Measurements from ENCODE around the gene GZF1. TPM values are rescaled to one million over a fixed set of nuclear protein-coding genes. Genes with fewer than 3 reads are reported as not detected.
"Not testable (repeated sequence)": the region's sequence is repeated elsewhere in the genome, so short reads cannot be mapped to it uniquely, and the experiment has no call there.

Gene GZF1
- total RNA-seq, 1 donor from 2014 or later = 16.3 TPM

GRCh38 chr20:23347791-23348190 lies 14.2 kb upstream of the GZF1 start:
- Mint-ChIP-seq H3K4me3 (ENCODE audit: unreplicated experiment) (no peak overlapping the region), H3K9me3 (ENCODE audit: unreplicated experiment) (peaks cover 2% of the 10 kb centered on the region)
- no peak overlapping the region for H3K27ac ChIP-seq (ENCODE audit: low read depth, low read length)

GRCh38 chr20:23348510-23348909 lies 13.5 kb upstream of the GZF1 start:
- not testable (repeated sequence) for H3K9me3 ChIP-seq (ENCODE audit: insufficient read depth, low read depth, low read length); H3K27me3 Mint-ChIP-seq (ENCODE audit: low read depth, unreplicated experiment); FAIRE-seq; H3K4me3 ChIP-seq (ENCODE audit: insufficient read depth, low read depth, low read length); H3K27ac ChIP-seq (ENCODE audit: low read depth, low read length); H3K9me3 Mint-ChIP-seq (ENCODE audit: unreplicated experiment); H3K4me2 ChIP-seq (ENCODE audit: low read length); DNase-seq (ENCODE audit: low read depth); H3K36me3 Mint-ChIP-seq (ENCODE audit: low read depth, unreplicated experiment); H3K36me3 ChIP-seq (ENCODE audit: insufficient read depth, low read length); H3K9ac ChIP-seq (ENCODE audit: low read length); H2AFZ ChIP-seq (ENCODE audit: low read depth, low read length); H3K4me1 Mint-ChIP-seq (ENCODE audit: low read depth, unreplicated experiment); H3K27me3 ChIP-seq (ENCODE audit: insufficient read depth, low read length)
- peak overlapping the region; percentile 100 for H3K27ac Mint-ChIP-seq (ENCODE audit: unreplicated experiment)
- Histone ChIP-seq H3K79me2 (ENCODE audit: insufficient read depth, low read length) (peaks cover 30% of the 10 kb centered on the region), H4K20me1 (ENCODE audit: insufficient read depth, low read length) (peaks cover 20% of the 10 kb centered on the region), H3K4me1 (ENCODE audit: insufficient read depth, low read length) (peaks cover 12% of the 10 kb centered on the region)
- H3K4me3 Mint-ChIP-seq (ENCODE audit: unreplicated experiment) = peak overlapping the region; percentile 97

More at GRCh38 chr20:23347791-23348190, 14.2 kb upstream of the GZF1 start:
- H3K27me3 Mint-ChIP-seq (ENCODE audit: low read depth, unreplicated experiment) = no peaks in the 10 kb centered on the region
- Histone ChIP-seq H3K4me1 (ENCODE audit: insufficient read depth, low read length) (peaks cover 12% of the 10 kb centered on the region), H3K4me3 (ENCODE audit: insufficient read depth, low read depth, low read length) (no peak overlapping the region), H3K27me3 (ENCODE audit: insufficient read depth, low read length) (no peaks in the 10 kb centered on the region), H3K4me2 (ENCODE audit: low read length) (no peak overlapping the region), H3K9me3 (ENCODE audit: insufficient read depth, low read depth, low read length) (no peaks in the 10 kb centered on the region), H2AFZ (ENCODE audit: low read depth, low read length) (no peak overlapping the region), H4K20me1 (ENCODE audit: insufficient read depth, low read length) (peaks cover 16% of the 10 kb centered on the region), H3K9ac (ENCODE audit: low read length) (no peak overlapping the region), H3K36me3 (ENCODE audit: insufficient read depth, low read length) (no peaks in the 10 kb centered on the region), H3K79me2 (ENCODE audit: insufficient read depth, low read length) (peaks cover 23% of the 10 kb centered on the region)
- no peak for TF ChIP-seq EZH2 (IDR thresholded peaks at IDR 0.05; ENCODE audit: insufficient read depth, low read length)
- TF ChIP-seq CTCF (IDR thresholded peaks at IDR 0.05; ENCODE audit: insufficient read depth, low read depth, low read length) = no peak
- DNase-seq (ENCODE audit: low read depth) (no peak), FAIRE-seq (no peak)
- H3K27ac Mint-ChIP-seq (ENCODE audit: unreplicated experiment) = no peak overlapping the region
- H3K4me1 Mint-ChIP-seq (ENCODE audit: low read depth, unreplicated experiment) = peaks cover 9% of the 10 kb centered on the region
- H3K36me3 Mint-ChIP-seq (ENCODE audit: low read depth, unreplicated experiment) = no peaks in the 10 kb centered on the region

- peak; percentile 43 for TF ChIP-seq CTCF (IDR thresholded peaks at IDR 0.05; ENCODE audit: insufficient read depth, low read depth, low read length)
- no peak for TF ChIP-seq EZH2 (IDR thresholded peaks at IDR 0.05; ENCODE audit: insufficient read depth, low read length)
- FAIRE-seq = no peak
- Histone ChIP-seq H3K27me3 (ENCODE audit: insufficient read depth, low read length) (no peaks in the 10 kb centered on the region), H3K36me3 (ENCODE audit: insufficient read depth, low read length) (peaks cover under 1% of the 10 kb centered on the region), H3K4me3 (ENCODE audit: insufficient read depth, low read depth, low read length) (peak overlapping the region; percentile 98), H3K79me2 (ENCODE audit: insufficient read depth, low read length) (peaks cover 40% of the 10 kb centered on the region), H2AFZ (ENCODE audit: low read depth, low read length) (peak overlapping the region; percentile 84), H3K9me3 (ENCODE audit: insufficient read depth, low read depth, low read length) (no peaks in the 10 kb centered on the region), H3K9ac (ENCODE audit: low read length) (peak overlapping the region; percentile 96), H3K4me2 (ENCODE audit: low read length) (peak overlapping the region; percentile 96), H3K4me1 (ENCODE audit: insufficient read depth, low read length) (peaks cover 12% of the 10 kb centered on the region), H4K20me1 (ENCODE audit: insufficient read depth, low read length) (peaks cover 27% of the 10 kb centered on the region), H3K27ac (ENCODE audit: low read depth, low read length) (peak overlapping the region; percentile 97)
- no peaks in the 10 kb centered on the region for H3K27me3 Mint-ChIP-seq (ENCODE audit: low read depth, unreplicated experiment)
- peaks cover 9% of the 10 kb centered on the region for H3K4me1 Mint-ChIP-seq (ENCODE audit: low read depth, unreplicated experiment)
- DNase-seq (ENCODE audit: low read depth) = no peak
- H3K9me3 Mint-ChIP-seq (ENCODE audit: unreplicated experiment) = no peaks in the 10 kb centered on the region
- peak overlapping the region; percentile 100 for H3K27ac Mint-ChIP-seq (ENCODE audit: unreplicated experiment)
- peaks cover 7% of the 10 kb centered on the region for H3K36me3 Mint-ChIP-seq (ENCODE audit: low read depth, unreplicated experiment)
- H3K4me3 Mint-ChIP-seq (ENCODE audit: unreplicated experiment) = peak overlapping the region; percentile 97
These were observed 12.4 kb upstream of the GZF1 start for GRCh38 chr20:23349338-23350195.

Measured in astrocyte (in vitro differentiated cells and primary cell).